SK-N-DZ (cell line): ENCODE measurements around the gene ZNF524.
A peak's percentile ranks its signal among the peaks of the same experiment; 100 is the strongest.

Experiments used
- DNase-seq: peaks from one replicate; pipeline ENCODE4 v3.0.0-alpha.2; 2015; ENCODE audit warnings: low spot score

Gene ZNF524

GRCh38 chr19:55642153-55643002 lies 42.3 kb downstream of the ZNF524 start:
- DNase-seq = no peak

- peak; percentile 56 for DNase-seq
Measured at GRCh38 chr19:55643003-55643886, 43.2 kb downstream of the ZNF524 start, which contains the start of gene ZNF581. Gene ZNF581 (plus strand): TSS chr19:55643649. CDS start chr19:55644572, 923 bp downstream.

- no peak for DNase-seq
Measured at GRCh38 chr19:55643887-55644176, 43.7 kb downstream of the ZNF524 start.

- DNase-seq = no peak
Measured at GRCh38 chr19:55644191-55644833, 44.2 kb downstream of the ZNF524 start.

GRCh38 chr19:55644842-55645511 lies 44.9 kb downstream of the ZNF524 start:
- DNase-seq = no peak

- no peak for DNase-seq
Measured at GRCh38 chr19:55645512-55645881, 45.4 kb downstream of the ZNF524 start.

GRCh38 chr19:55646889-55647731 lies 47.0 kb downstream of the ZNF524 start:
- DNase-seq = no peak

GRCh38 chr19:55647732-55648584 lies 47.9 kb downstream of the ZNF524 start, which contains the start of gene CCDC106:
Gene CCDC106 (plus strand): TSS chr19:55648212. CDS start chr19:55649047, 835 bp downstream.
- peak; percentile 64 for DNase-seq

GRCh38 chr19:55648585-55649267 lies 48.6 kb downstream of the ZNF524 start:
- DNase-seq = no peak

- DNase-seq = no peak
Measured at GRCh38 chr19:55649268-55650125, 49.4 kb downstream of the ZNF524 start.

GRCh38 chr19:55650126-55650557 lies 50.1 kb downstream of the ZNF524 start:
- DNase-seq = no peak

GRCh38 chr19:55650602-55651230 lies 50.6 kb downstream of the ZNF524 start:
- DNase-seq = no peak

- no peak for DNase-seq
Measured at GRCh38 chr19:55651236-55651635, 51.1 kb downstream of the ZNF524 start.

GRCh38 chr19:55652311-55653128 lies 52.4 kb downstream of the ZNF524 start:
- no peak for DNase-seq
